ENCODE measurements around the gene CTDSPL.

CTDSPL gene

GRCh38 chr3:38002291-38002876, 140.7 kb downstream of the CTDSPL start:
- peaks cover 17% of the 10 kb centered on the region for H4K20me1 ChIP-seq (ENCODE audit: insufficient read depth, low read length)
- no peaks in the 10 kb centered on the region for H3K4me1 ChIP-seq (ENCODE audit: insufficient read depth, low read length)
- no peak for ATAC-seq (ENCODE audit: insufficient read depth, low read depth)
- no peak for DNase-seq
- H3K4me2 ChIP-seq (ENCODE audit: insufficient read depth, low read length), result no peak overlapping the region
- H3K27ac ChIP-seq (ENCODE audit: low read length), result no peak overlapping the region
- H3K27me3 ChIP-seq (ENCODE audit: insufficient read depth, low read length, poor library complexity), result no peaks in the 10 kb centered on the region
- TF ChIP-seq CTCF (IDR thresholded peaks at IDR 0.05; ENCODE audit: borderline replicate concordance, extremely low read depth, low read length, poor library complexity, severe bottlenecking) (no peak), EZH2 (IDR thresholded peaks at IDR 0.05; ENCODE audit: borderline replicate concordance, low read depth, low read length, severe bottlenecking) (no peak)
- no peaks in the 10 kb centered on the region for H3K9me3 ChIP-seq (ENCODE audit: insufficient read depth, low read length, severe bottlenecking)
- H3K4me3 ChIP-seq (ENCODE audit: low read depth in 1 of 2, low read length in 2 of 2), result no peak overlapping the region
- no peak overlapping the region for H2AFZ ChIP-seq (ENCODE audit: low read depth, low read length)
- H3K79me2 ChIP-seq (ENCODE audit: insufficient read depth, low read length), result no peaks in the 10 kb centered on the region
- H3K36me3 ChIP-seq (ENCODE audit: insufficient read depth, low read length), result peaks cover 95% of the 10 kb centered on the region
- H3K9ac ChIP-seq (ENCODE audit: low read depth, low read length), result no peak overlapping the region

GRCh38 chr3:38002940-38003339, 141.3 kb downstream of the CTDSPL start:
- no peak for DNase-seq
- Histone ChIP-seq H4K20me1 (ENCODE audit: insufficient read depth, low read length) (peaks cover 17% of the 10 kb centered on the region), H3K4me2 (ENCODE audit: insufficient read depth, low read length) (no peak overlapping the region), H3K27me3 (ENCODE audit: insufficient read depth, low read length, poor library complexity) (no peaks in the 10 kb centered on the region), H3K9ac (ENCODE audit: low read depth, low read length) (no peak overlapping the region), H3K36me3 (ENCODE audit: insufficient read depth, low read length) (peaks cover 95% of the 10 kb centered on the region), H3K9me3 (ENCODE audit: insufficient read depth, low read length, severe bottlenecking) (no peaks in the 10 kb centered on the region), H3K4me1 (ENCODE audit: insufficient read depth, low read length) (no peaks in the 10 kb centered on the region), H3K79me2 (ENCODE audit: insufficient read depth, low read length) (no peaks in the 10 kb centered on the region), H3K27ac (ENCODE audit: low read length) (no peak overlapping the region), H3K4me3 (ENCODE audit: low read depth in 1 of 2, low read length in 2 of 2) (no peak overlapping the region), H2AFZ (ENCODE audit: low read depth, low read length) (no peak overlapping the region)
- peak; percentile 2; the same call in 1 of the 3 replicates for ATAC-seq (ENCODE audit: insufficient read depth, low read depth)
- no peak for TF ChIP-seq EZH2 (IDR thresholded peaks at IDR 0.05; ENCODE audit: borderline replicate concordance, low read depth, low read length, severe bottlenecking)
- no peak for TF ChIP-seq CTCF (IDR thresholded peaks at IDR 0.05; ENCODE audit: borderline replicate concordance, extremely low read depth, low read length, poor library complexity, severe bottlenecking)

- Histone ChIP-seq H3K9ac (ENCODE audit: low read depth, low read length) (no peak overlapping the region), H3K36me3 (ENCODE audit: insufficient read depth, low read length) (peaks cover 95% of the 10 kb centered on the region), H4K20me1 (ENCODE audit: insufficient read depth, low read length) (peaks cover 17% of the 10 kb centered on the region), H3K4me1 (ENCODE audit: insufficient read depth, low read length) (no peaks in the 10 kb centered on the region), H3K9me3 (ENCODE audit: insufficient read depth, low read length, severe bottlenecking) (no peaks in the 10 kb centered on the region), H3K79me2 (ENCODE audit: insufficient read depth, low read length) (no peaks in the 10 kb centered on the region), H3K27ac (ENCODE audit: low read length) (no peak overlapping the region), H3K27me3 (ENCODE audit: insufficient read depth, low read length, poor library complexity) (no peaks in the 10 kb centered on the region), H3K4me2 (ENCODE audit: insufficient read depth, low read length) (no peak overlapping the region), H3K4me3 (ENCODE audit: low read depth in 1 of 2, low read length in 2 of 2) (no peak overlapping the region), H2AFZ (ENCODE audit: low read depth, low read length) (no peak overlapping the region)
- TF ChIP-seq EZH2 (IDR thresholded peaks at IDR 0.05; ENCODE audit: borderline replicate concordance, low read depth, low read length, severe bottlenecking), result no peak
- peak; percentile 92 for TF ChIP-seq CTCF (IDR thresholded peaks at IDR 0.05; ENCODE audit: borderline replicate concordance, extremely low read depth, low read length, poor library complexity, severe bottlenecking)
- ATAC-seq (ENCODE audit: insufficient read depth, low read depth) (peak; percentile 76), DNase-seq (peak; percentile 63)
Observed at GRCh38 chr3:38003371-38003816, 141.7 kb downstream of the CTDSPL start.
